Large intestine (tissue), 3 donors: ENCODE results near the gene NOTCH2. TPM values are rescaled to one million over a fixed set of nuclear protein-coding genes. Genes with fewer than 3 reads are reported as not detected.

Experiments used
- DNase-seq, 2 donors: peaks; one replicate each; pipeline versions ENCODE4 v3.0.0 to v3.0.0-alpha.2; 2013
- H3K27ac ChIP-seq: one replicate; pipeline ENCODE4 v1.5.1; 2013; ENCODE audit warnings: low read length
- H3K27me3 ChIP-seq: 2 replicates; pipeline ENCODE4 v1.6.1; 2013; ENCODE audit warnings: low read length; ENCODE audit not compliant: control insufficient read depth, insufficient read depth
- H3K36me3 ChIP-seq: 2 replicates; pipeline ENCODE4 v1.6.1; 2013; ENCODE audit warnings: low read length; ENCODE audit not compliant: control insufficient read depth, insufficient read depth
- H3K4me1 ChIP-seq: one replicate; pipeline ENCODE4 v1.6.1; 2013; ENCODE audit warnings: low read length; ENCODE audit not compliant: control insufficient read depth, insufficient read depth
- H3K4me3 ChIP-seq: one replicate; pipeline ENCODE4 v1.5.1; 2013; ENCODE audit warnings: low read length
- H3K9me3 ChIP-seq: one replicate; pipeline ENCODE4 v1.6.1; 2013; ENCODE audit warnings: mild to moderate bottlenecking, low read depth, low read length, moderate library complexity; ENCODE audit not compliant: control insufficient read depth
- WGBS: methylation state at CpG from one replicate; pipeline ENCODE4 v1.1.5; 2013; ENCODE audit warnings: low lambda C conversion rate; ENCODE audit not compliant: insufficient coverage; 5-methylcytosine and 5-hydroxymethylcytosine counted together
- polyA plus RNA-seq: library from polyadenylated mRNA; unstranded; fragments of 120-200 nt; gene quantifications from one replicate; pipeline ENCODE4 v1.2.1, GENCODE V29; 2013

The NOTCH2 gene
- polyA plus RNA-seq, 1 donor, result 22.6 TPM

- Histone ChIP-seq H3K9me3 (no peaks in the 10 kb centered on the region), H3K36me3 (peaks cover 86% of the 10 kb centered on the region), H3K4me3 (no peak overlapping the region), H3K27ac (no peak overlapping the region), H3K4me1 (no peaks in the 10 kb centered on the region), H3K27me3 (no peaks in the 10 kb centered on the region)
- WGBS, result no CpG with 5 or more reads among the region's 8 CpGs
- no peak for DNase-seq
These were observed 149.1 kb downstream of the NOTCH2 start for GRCh38 chr1:119920104-119920968.

- no peak overlapping the region for H3K4me3 ChIP-seq
- H3K36me3 ChIP-seq, result peaks cover 85% of the 10 kb centered on the region
These were observed 150.2 kb downstream of the NOTCH2 start for GRCh38 chr1:119919241-119919640.

DNA sequence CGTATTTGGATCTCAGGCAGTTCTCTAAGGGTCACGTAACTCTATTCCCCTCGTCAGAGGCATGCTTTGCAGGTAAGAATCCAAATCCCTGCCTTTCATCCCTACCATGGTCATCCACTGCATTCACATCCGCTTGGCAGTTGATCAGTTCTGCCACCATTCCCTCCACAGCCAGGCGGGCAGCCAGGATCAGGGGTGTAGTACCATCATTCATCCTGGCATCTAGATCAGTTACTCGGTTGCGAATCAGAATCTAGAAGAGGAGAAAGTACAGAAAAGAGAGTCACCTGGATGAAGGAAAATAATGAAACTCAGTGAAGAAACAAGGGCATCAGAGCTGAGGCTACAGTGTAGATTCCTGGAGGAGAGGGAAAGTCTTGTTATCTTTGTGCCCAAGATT, 151.2 kb downstream of the NOTCH2 start:
- H3K4me1 ChIP-seq, result no peaks in the 10 kb centered on the region
- peaks cover 80% of the 10 kb centered on the region for H3K36me3 ChIP-seq
- DNase-seq, result no peak
- no peaks in the 10 kb centered on the region for H3K9me3 ChIP-seq
- WGBS, result 100% methylated on average over 2 of the region's 7 CpGs
- no peak overlapping the region for H3K4me3 ChIP-seq
- H3K27me3 ChIP-seq, result no peaks in the 10 kb centered on the region
- H3K27ac ChIP-seq, result no peak overlapping the region

More at GRCh38 chr1:119919241-119919640, 150.2 kb downstream of the NOTCH2 start:
- Histone ChIP-seq H3K27ac (no peak overlapping the region), H3K9me3 (no peaks in the 10 kb centered on the region), H3K4me1 (no peaks in the 10 kb centered on the region), H3K27me3 (no peaks in the 10 kb centered on the region)
- no peak for DNase-seq
- WGBS, result 100% methylated on average over 1 of the region's 7 CpGs

GRCh38 chr1:119917304-119918055, 152.0 kb downstream of the NOTCH2 start:
- Histone ChIP-seq H3K27me3 (no peaks in the 10 kb centered on the region), H3K36me3 (peaks cover 73% of the 10 kb centered on the region), H3K4me1 (no peaks in the 10 kb centered on the region), H3K9me3 (no peaks in the 10 kb centered on the region), H3K4me3 (no peak overlapping the region), H3K27ac (no peak overlapping the region)
- WGBS, result 100% methylated on average over 2 of the region's 5 CpGs
- DNase-seq, result no peak

- no peaks in the 10 kb centered on the region for H3K9me3 ChIP-seq
- WGBS, result no CpG with 5 or more reads among the region's 6 CpGs
- no peak overlapping the region for H3K27ac ChIP-seq
- peaks cover 59% of the 10 kb centered on the region for H3K36me3 ChIP-seq
- H3K27me3 ChIP-seq, result no peaks in the 10 kb centered on the region
- no peak for DNase-seq
- H3K4me1 ChIP-seq, result no peaks in the 10 kb centered on the region
- no peak overlapping the region for H3K4me3 ChIP-seq
These were observed 153.9 kb downstream of the NOTCH2 start for GRCh38 chr1:119915517-119915916.

DNA sequence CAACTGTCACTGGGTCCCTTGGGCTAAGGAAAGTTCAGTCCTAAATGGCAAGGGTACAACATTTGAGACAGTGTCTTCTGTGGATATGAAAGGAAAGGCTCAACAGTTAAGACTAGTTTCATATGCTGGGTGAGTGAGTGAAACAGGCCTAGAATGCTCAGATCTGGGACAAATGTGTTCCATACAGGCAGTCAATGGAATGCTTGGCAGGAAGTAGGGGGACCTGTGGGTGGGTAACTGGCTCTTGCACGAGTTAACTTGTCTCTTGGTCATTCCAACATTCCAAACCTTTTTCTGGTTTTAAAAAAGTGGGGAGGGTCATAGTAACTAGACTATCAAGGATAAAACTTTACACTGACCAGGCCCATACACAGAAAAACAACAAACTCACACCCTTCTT, 155.4 kb downstream of the NOTCH2 start:
- DNase-seq, result no peak
- WGBS, result no CpG with 5 or more reads among the region's 1 CpG
- peaks cover 48% of the 10 kb centered on the region for H3K36me3 ChIP-seq
- no peak overlapping the region for H3K4me3 ChIP-seq
- no peaks in the 10 kb centered on the region for H3K4me1 ChIP-seq
- no peaks in the 10 kb centered on the region for H3K9me3 ChIP-seq
- no peaks in the 10 kb centered on the region for H3K27me3 ChIP-seq
- no peak overlapping the region for H3K27ac ChIP-seq

GRCh38 chr1:119912963-119913362, 156.5 kb downstream of the NOTCH2 start:
- Histone ChIP-seq H3K9me3 (no peaks in the 10 kb centered on the region), H3K27me3 (no peaks in the 10 kb centered on the region), H3K4me1 (no peaks in the 10 kb centered on the region), H3K4me3 (no peak overlapping the region), H3K27ac (no peak overlapping the region), H3K36me3 (peaks cover 39% of the 10 kb centered on the region)
- DNase-seq, result no peak
- WGBS, result no CpG with 5 or more reads among the region's 3 CpGs

GRCh38 chr1:119911775-119912174, 157.7 kb downstream of the NOTCH2 start:
- Histone ChIP-seq H3K4me3 (no peak overlapping the region), H3K27me3 (no peaks in the 10 kb centered on the region), H3K27ac (no peak overlapping the region), H3K4me1 (peaks cover 4% of the 10 kb centered on the region), H3K36me3 (peaks cover 28% of the 10 kb centered on the region), H3K9me3 (no peaks in the 10 kb centered on the region)
- no peak for DNase-seq
- WGBS, result 100% methylated on average over 1 of the region's 2 CpGs

DNA sequence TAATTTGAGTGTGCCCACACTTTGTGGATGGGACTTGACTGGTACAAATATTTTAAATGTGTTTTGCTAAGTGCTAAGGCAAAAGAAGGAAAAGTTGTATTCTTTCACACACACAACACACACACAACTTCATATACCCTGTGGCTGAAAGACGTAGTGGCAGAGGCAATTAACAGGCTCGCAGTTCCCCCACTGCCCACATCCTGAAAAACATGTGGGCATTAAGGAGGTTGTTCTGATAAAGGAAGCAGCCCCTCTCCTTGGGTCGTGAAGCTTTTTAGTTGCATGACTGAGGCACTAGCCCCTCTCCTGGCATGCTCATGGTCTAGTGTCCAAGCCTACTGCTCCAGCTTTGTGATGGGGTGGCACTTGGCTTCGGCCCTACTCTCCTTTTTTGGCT, 158.8 kb downstream of the NOTCH2 start:
- no CpG with 5 or more reads among the region's 4 CpGs for WGBS
- Histone ChIP-seq H3K4me3 (no peak overlapping the region), H3K36me3 (peaks cover 16% of the 10 kb centered on the region), H3K9me3 (no peaks in the 10 kb centered on the region), H3K4me1 (peaks cover 4% of the 10 kb centered on the region), H3K27ac (no peak overlapping the region), H3K27me3 (no peaks in the 10 kb centered on the region)
- DNase-seq, result no peak

DNA sequence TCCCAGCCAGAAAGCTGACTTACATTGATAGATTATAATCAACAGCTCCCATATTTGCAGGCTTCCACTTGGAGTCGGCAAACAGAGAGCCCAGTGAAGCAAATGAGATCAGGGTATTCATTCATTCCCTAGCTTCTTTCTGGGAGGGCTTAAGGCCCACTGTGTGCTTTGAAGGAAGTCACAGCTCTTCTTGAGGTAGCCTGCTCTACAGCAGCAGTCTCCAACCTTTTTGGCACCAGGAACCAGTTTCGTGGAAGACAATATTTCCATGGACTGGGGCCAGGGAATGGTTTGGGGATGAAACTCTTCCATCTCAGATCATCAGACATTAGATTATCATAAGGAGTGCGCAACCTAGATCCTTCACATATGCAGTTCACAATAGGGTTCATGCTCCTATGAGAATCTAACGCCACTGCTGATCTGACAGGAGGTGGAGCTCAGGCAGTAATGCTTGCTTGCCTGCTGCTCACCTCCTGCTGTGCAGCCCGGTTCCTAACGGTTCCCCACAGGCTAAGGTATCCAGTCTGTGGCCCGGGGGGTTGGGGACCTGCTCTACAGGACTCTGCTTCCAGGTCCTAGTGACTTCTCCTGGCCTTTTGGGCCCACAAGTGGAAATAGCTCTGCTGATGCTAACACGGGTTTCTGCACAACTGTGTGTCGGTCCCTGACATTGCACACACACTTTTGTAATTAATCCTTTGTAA, 159.4 kb downstream of the NOTCH2 start:
- H3K36me3 ChIP-seq, result peaks cover 11% of the 10 kb centered on the region
- no peaks in the 10 kb centered on the region for H3K27me3 ChIP-seq
- H3K9me3 ChIP-seq, result no peaks in the 10 kb centered on the region
- DNase-seq, result no peak
- H3K4me1 ChIP-seq, result peaks cover 4% of the 10 kb centered on the region
- 33% methylated on average over 1 of the region's 9 CpGs for WGBS
- H3K4me3 ChIP-seq, result no peak overlapping the region
- no peak overlapping the region for H3K27ac ChIP-seq
